ENCODE measurements around the gene PSMD11.
A peak's percentile ranks its signal among the peaks of the same experiment; 100 is the strongest.

PSMD11 gene

DNA sequence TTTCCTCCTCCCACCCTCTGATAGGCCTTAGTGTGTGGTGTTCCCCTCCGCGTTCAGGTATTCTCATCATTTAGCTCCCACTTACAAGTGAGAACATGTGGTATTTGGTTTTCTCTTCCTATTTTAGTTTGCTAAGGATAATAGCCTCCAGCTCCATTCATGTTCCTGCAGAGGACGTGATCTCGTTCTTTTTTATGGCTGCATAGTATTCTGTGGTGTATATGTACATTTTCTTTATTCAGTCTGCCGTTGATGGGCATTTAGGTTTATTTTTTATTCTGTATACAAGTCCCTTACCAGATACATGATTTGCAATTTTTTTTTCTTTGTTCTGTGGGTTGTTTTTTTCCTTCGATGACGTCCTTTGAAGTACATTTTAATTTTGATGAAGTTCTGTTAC, 23.6 kb downstream of the PSMD11 start:
- no peak for DNase-seq

DNA sequence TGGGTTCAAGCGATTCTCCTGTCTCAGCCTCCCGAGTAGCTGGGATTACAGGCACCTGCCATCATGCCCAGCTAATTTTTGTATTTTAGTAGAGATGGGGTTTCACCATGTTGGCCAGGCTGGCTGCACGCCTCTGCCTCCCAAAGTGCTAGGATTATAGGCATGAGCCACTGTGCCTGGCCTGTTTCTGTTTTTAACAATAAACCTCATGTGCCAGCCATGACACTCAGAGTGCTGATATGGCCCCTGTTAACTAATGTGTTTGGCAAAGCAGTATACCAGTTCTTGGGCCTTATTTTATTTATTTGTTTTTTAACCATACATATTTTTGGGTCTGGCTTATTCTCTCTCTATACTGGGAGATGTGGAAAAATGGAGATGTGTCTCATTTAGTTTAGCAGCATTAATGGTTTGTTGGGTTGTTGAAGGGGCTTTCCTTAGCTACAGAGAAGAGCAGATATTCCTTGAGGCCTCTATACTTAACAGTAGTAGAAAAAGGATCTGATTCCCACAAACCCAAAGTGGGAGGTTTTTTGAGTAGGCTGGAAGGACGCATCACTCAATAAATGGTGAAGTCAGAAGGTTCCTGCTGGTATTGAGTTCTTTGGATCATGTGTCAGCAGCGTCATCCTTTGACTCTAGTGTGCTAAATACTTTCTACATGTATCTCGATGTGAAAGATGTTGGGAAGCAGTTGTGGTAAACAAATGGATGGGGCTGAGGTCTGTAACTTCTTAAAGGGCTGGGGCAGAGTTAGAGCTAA, 26.3 kb downstream of the PSMD11 start:
- no peak for DNase-seq

DNA sequence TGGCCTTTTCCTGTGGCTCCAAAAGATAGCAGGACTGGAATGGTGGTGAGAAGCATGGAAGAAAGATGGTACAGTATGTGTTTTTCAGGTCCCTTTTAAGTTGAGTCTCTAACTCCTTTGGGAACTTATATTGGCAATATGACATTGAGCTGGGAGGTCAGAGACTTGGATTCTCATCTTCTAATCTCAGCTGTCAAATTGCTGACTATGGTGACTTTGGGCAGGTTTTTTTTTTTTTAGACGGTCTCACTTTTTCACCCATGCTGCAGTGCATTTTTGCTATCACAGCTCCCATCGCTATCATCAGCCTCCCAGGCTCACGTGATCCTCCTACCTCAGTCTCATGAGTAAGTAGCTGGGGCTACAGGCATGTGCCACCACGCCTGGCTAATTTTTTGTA, 27.3 kb downstream of the PSMD11 start:
- DNase-seq = no peak

DNA sequence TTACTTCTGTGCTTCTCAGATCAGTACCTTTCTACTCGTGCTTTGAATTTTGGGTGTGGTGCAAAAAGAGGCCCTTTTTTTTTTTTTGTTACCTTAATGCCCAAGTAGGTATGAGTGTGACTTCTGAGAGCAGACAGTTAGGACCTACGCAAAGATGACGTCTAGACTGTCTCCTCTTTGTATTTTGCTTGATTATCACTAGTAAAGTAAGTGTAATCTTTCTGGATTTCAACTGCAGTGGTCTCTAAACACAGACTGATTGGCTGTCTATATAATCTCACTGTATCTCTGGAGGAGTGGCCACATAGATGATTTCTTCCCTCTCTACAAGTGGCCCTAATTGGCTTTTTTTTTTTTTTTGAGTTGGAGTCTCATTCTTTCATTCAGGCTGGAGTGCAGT, 30.9 kb downstream of the PSMD11 start:
- DNase-seq = no peak

DNA sequence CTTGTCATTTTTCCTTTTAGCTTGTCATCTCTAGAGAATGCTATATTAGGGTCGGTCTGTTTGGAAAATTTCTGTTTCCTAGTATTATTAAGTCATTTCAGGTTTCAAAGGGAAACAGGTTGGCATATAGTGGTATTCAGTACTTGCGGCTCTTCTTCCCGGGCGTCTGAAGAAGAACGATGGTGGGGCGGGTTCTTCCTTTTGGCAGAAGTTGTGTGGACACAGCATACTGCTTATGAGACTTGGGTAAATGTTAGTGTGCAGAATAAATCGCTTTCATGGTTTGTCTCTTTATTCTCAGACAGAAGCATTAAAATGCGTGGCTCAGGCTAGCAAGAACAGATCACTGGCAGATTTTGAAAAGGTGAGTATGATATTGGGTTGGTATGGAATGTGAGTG, 32.9 kb downstream of the PSMD11 start:
- DNase-seq = no peak

DNA sequence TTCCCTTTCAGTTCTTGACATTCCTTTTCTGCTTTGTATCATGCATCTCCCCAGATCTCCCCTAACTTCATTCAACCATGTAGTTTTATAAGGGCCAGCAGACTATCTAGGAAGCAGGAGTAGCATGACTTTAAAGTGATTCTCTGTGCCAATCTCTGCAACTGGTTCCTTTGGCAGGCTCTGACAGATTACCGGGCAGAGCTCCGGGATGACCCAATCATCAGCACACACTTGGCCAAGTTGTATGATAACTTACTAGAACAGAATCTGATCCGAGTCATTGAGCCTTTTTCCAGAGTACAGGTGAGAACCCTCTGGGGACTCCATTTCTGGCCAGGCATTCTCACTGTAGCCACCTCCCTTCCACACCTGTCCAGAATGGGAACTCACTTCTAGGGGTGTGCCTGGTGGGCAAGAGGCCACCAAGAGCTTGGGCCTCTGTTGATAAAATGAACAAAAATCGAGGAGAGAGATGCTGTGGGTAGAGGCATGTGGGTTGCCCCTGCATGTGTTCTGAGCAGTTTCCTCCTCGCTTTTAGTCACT, 34.8 kb downstream of the PSMD11 start:
- DNase-seq = no peak

DNA sequence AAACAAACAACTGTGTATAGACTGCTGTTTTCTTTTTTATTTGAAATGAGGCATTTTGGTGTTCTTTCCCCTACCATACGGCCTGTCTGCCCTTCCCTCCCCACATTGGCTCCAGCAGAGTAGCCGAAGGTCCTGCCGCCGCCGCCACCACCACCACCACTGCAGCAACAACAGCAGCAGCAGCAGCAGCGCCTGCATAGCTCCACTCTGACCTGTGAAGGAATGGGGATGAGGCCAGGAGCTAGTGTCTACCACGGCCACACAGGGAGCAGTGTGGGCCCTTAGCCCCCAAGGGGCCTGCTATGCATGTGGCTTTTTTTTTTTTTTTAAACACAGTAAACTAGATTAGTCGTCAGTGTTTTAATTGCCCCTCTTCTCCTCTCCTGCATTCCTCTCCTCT, 36.9 kb downstream of the PSMD11 start:
- DNase-seq = no peak

DNA sequence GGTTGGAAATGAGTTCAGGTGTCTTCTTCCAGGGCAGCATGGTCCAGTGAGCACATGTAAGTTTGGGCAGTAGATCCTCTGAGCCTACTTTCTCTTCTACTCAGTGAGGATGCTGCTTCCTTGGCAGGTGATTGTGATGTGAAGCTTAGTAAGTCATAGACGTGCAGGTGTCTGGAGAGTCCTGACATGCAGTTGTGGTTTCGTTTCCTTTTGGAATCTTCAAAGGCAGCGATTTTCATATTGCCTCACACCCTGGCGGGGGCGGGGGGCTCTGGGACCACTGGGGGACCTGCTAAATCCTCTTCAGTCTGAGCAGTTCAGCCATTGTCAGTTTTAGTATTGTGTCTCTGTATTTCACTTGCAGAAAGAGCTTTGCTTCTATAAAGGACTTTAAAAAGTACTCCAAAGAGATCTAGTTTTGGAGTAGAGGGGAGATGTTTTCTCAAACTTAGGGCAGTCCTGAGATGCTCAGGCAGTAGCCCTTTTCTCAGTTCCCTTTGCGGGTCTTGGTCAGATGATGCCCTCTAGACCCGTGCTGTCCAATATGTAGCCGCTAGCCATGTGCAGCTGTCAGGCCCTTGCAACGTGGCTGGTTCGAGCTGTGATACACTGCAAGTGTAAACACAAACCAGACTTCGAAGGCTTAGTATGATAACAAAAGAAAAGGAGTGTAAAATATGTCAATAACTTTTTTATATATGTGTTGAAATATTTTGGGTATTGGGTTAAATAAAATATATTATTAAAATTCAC, 38.4 kb downstream of the PSMD11 start:
- no peak for DNase-seq

DNA sequence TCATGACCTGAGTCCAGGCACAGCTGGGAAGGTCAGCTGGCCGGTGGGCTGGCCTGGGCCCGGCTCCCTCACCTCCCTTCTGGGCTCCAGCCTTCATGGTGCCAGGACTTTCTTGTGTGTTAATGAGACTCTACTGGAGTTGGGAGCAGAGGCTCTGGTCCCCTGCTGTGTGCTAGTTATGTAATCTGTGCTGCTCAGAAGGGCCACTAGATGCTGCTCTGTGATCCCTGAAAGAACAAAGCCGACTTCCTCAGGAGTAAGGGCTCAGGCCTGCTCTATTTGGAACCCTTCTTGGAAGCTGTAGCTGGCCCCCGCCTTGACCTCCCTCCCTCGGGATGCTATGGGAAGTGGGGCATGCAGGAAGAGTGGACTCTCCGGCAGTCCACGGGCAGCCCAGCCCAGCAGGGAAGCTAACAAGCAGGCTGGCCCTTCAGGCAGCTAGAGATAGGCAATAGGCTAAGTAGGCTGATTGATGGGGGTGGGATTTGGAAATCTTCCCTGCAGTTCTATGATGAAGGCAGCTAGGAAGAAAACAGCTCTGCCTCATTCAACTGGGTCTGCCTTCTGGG, 39.2 kb downstream of the PSMD11 start:
- peak; percentile 22 for DNase-seq

DNA sequence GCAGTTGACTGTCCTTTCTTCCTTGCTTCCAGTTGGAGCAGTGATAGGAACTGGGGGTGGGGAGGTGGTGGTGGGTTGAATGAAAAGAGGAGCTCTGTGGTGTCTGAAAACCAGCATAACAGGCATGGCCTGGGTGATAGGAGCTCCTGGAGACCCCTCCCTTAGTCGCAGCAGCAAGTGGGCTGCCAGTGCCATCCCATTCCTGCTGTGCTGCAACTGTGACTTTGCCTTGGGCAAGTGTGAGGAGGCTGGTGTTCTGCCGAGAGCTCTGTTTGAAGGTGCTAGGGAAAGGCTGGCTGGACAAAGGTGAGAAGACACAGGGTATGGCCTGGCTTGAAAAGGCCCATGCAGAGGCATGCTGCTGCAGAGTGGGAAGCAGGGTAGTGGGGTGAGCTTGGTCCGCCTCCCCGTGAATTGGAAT, 39.7 kb downstream of the PSMD11 start:
- DNase-seq = no peak

DNA sequence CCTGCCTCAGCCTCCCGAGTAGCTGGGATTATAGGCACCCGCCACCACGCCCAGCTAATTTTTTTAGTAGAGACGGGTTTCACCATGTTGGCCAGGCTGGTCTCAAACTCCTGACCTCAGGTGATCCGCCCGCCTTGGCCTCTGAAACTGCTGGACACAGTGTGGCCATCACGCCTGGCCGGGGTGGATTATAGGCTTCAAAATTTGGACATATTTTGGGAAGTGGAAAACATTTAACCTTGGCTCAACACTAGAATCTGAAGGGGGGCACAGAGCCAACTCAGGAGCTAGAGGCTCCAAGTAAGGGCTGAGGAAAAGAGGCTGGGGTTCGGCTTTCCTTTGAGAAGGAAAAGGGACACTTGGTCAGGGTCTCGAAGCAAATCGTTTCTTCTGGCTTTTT, 40.3 kb downstream of the PSMD11 start:
- no peak for DNase-seq

DNA sequence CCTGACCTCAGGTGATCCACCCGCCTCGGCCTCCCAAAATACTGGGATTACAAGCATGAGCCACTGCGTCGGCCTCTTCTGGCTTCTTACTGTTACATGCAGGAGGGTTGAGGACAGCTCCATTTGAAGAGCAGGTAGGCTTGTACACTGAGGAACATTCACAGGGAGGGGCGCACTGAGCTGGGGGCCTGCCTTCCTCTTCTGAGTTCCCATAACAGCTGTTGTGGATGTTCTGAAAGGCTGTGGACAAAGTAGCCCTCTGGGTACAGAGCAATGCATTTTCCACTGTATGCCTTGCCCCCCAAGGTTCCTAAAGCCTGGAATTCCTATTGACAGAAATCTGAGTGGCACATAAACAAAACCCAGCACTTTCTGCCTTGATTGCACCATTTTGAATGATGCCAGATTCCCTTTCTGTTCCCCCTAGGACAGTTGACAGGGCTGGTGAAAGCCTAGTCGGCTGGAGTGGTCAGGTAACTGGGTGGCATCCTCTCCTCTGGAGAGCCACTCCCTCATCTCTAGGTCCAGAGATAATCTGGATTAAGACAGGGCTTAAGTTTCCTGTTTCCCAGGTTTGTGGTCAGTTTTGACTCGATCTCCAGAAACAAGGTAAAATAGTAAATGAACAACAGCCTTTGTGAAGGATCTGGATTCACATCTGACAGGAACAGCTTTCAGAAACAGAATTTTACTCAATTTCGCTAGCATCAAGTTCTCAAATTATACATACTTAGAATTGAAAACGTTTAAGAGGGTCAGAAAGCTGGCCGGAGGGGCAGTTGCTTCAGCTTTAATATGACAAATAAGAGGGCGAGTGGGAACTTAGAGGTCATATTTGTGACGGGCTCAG, 41.2 kb downstream of the PSMD11 start:
- DNase-seq = no peak

DNA sequence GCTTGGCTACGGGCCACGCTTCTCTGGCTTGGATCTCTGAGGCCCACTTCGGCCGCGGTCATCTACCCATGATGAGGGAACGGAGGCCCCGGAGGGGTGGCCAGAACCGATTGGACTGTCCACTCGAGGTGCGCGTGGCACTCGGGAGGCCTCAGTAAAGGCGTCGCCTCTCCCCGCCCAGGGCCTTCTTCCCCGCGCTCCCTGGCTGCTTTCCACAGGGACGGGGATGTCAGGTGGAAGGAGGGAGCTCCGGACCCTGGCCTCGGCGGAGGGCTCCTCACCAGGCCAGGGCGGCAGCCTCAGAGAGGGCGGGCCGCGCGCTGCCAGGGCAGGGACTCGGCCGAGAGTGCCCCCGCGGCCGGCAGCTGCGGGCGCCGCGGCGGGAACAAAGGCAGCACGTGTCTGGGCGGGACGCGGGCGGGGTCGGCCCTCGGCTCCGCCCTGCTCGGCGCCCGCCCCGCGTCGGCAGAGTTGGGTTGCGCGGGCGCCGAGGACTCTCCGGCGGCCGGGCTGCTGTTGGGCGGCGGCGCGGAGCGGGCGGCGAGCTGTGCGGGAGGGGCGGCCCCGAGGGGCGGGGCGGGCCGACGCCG, 41.9 kb downstream of the PSMD11 start:
- peak; percentile 53 to 60 for DNase-seq

DNA sequence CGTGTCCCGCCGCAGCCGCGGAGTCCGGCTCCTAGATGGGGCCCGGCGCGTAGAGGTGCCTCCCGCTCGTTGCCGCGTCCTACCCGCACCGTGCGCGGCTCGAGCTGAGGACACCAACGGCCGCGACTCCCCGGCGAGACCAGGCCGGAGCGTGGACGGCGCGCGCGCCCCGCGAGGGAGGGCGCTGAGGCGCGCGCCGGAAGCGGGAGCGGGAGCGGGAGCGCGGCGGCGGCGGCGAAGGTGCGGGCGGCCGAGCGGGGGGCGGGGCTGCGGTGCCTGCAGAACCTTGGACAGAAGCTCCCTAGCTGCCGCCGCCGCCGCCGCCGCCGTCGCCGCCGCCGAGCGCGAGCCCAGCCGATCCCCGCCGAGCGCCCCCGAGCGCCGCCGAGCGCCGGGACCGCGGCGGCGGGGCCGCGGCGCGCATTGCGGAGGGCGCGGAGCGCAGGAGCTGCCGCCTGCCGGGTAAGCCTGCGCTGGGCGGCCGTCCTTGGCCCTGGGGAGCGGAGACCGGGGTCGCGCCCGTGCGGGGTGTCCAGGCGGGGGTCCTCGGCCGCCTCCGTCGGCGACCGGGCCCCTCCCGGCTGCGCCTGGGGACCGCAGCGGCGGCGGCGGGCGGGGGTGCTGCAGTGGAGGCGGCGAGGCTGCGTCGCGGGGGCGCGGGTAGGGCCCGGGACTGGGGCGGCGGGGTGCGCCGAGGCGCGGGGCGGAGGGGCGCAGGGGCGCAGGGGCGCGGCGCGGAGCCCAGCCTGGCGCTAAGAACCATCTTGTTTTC, 42.6 kb downstream of the PSMD11 start, which contains the start of gene CDK5R1:
Gene CDK5R1 (plus strand): TSS at position 293 of the 772 bp plus-strand sequence. CDS start 628 bp downstream, outside the sequence.
- DNase-seq = peak; percentile 61 to 62

DNA sequence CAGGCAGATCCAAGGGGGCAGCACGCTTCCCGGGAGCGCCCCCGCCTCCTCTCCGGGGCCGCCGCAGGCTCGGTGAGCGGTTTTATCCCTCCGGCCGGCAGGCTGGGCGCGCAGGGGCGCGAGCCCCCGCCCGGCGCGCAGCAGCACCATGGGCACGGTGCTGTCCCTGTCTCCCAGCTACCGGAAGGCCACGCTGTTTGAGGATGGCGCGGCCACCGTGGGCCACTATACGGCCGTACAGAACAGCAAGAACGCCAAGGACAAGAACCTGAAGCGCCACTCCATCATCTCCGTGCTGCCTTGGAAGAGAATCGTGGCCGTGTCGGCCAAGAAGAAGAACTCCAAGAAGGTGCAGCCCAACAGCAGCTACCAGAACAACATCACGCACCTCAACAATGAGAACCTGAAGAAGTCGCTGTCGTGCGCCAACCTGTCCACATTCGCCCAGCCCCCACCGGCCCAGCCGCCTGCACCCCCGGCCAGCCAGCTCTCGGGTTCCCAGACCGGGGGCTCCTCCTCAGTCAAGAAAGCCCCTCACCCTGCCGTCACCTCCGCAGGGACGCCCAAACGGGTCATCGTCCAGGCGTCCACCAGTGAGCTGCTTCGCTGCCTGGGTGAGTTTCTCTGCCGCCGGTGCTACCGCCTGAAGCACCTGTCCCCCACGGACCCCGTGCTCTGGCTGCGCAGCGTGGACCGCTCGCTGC, 43.3 kb downstream of the PSMD11 start:
- DNase-seq = peak in 1 of 2 experiments; percentile 15

DNA sequence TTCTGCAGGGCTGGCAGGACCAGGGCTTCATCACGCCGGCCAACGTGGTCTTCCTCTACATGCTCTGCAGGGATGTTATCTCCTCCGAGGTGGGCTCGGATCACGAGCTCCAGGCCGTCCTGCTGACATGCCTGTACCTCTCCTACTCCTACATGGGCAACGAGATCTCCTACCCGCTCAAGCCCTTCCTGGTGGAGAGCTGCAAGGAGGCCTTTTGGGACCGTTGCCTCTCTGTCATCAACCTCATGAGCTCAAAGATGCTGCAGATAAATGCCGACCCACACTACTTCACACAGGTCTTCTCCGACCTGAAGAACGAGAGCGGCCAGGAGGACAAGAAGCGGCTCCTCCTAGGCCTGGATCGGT, 43.9 kb downstream of the PSMD11 start:
- DNase-seq = no peak

DNA sequence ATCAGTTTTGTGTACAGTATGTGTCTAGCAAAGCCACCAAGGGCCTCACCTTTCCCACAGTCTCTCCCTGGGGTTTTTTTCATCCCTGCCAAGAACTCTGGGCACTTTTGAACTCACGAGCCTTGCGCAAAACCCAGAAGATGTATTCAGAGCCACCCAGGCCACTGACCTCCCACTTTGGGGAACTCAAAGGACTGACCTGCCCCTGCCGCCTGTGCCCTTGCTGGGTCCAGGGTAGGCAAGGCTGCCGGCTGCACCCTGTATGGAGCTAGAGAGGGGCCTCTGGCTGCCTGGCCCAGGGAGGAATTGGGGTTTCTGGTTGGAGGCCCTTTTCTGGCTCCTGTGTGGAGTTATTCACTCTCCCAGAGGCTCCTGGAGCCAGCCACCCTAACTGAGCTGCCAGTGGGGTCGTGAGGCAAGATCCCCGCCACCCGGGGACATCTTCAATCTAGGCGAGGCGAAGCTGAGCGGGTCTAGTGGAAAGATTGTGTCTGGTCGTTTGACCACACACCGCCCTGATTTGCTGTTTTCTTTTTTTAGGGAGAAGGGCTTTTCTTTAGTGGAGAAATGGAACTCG, 44.4 kb downstream of the PSMD11 start:
- DNase-seq = no peak

DNA sequence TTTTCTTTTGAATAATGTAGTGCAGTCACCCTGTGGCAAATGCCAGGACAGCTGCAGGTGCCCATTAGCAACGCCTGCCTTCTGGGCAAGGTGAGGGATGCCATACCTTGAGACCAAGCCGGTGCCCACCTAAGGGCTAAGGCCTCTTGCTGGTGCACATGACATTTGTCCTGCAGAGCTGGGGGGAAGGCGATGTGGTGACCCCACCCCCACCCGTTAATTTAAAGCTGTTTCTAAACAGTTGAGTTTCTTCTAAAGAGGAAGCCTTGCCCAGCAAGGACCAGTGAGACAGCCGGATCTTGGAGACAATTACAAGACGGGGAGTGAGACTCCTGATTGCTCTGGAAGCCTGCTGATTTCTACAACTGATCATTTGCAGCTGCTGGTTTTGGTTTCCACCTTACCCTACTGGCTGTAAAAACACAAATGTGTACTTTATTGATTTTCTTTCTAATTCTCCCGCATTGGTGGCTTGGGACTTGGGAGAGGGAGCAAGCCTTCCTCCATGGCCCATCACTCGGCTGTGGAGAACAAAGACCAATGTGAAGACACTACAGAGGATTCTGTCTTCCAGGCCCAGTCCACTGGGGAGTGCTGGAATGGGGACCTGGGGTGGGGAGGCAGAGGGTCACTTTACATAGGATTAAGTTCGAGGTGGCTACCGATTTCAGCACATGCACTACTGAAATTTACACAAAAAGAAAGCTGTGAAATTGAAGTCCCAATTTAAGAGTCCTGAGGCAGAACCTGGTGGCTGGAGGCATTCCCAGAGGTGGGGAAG, 45.2 kb downstream of the PSMD11 start:
- no peak for DNase-seq

DNA sequence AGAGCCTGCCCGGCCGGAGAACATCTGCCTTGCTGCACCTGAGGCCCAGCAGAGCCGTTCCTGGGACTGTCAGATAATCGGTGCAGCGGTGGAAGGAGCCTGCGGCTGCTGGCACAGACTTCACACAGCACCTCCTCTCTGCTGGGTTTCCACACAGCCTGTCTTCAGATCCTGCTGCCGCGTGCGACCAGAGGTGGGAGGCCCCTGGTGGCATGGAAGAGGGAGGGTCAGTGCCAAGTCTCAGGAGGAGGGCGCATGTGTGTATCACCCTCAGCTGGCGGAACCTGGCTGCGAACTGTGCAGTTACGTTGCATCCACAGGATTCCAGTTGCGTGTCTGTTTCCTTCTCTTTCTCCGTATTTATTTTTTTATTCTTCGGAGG, 45.8 kb downstream of the PSMD11 start:
- no peak for DNase-seq
